Lung (tissue), 12 donors: ENCODE results near the gene AAMP. TPM values are rescaled to one million over a fixed set of nuclear protein-coding genes. Genes with fewer than 3 reads are reported as not detected.

ENCODE experiments used
- ATAC-seq: fragments of 200-7000 bp; cut with Tn5 transposase; one replicate; pipeline ENCODE4 v1.9.1; 2020; ENCODE audit warnings: moderate number of reproducible peaks; ENCODE audit not compliant: insufficient read depth, low FRiP score
- DNase-seq, 3 donors: peaks; one replicate each; pipeline ENCODE4 v3.0.0-alpha.2; 2013 to 2017
- H3K27ac ChIP-seq, 2 donors: one replicate each; pipeline ENCODE4 v1.5.1; 2013; ENCODE audit warnings: mild to moderate bottlenecking in 2 of 2, moderate library complexity in 2 of 2, control low read depth in 1 of 2, inconsistent platforms in 1 of 2, low read depth in 1 of 2, low read length in 1 of 2
- H3K27me3 ChIP-seq, 3 donors: one replicate each; pipeline ENCODE4 v1.5.1; 2013; ENCODE audit warnings: low read length in 2 of 3; ENCODE audit not compliant: control insufficient read depth in 3 of 3, insufficient read depth in 3 of 3
- H3K36me3 ChIP-seq, 4 donors: one replicate each; pipeline ENCODE4 v1.5.1; 2013; ENCODE audit warnings: low read length in 4 of 4, mild to moderate bottlenecking in 1 of 4, moderate library complexity in 1 of 4; ENCODE audit not compliant: control insufficient read depth in 4 of 4, insufficient read depth in 4 of 4
- H3K4me1 ChIP-seq, 5 donors: one replicate each; pipeline ENCODE4 v1.5.1; 2013; ENCODE audit warnings: low read length in 5 of 5, mild to moderate bottlenecking in 2 of 5, moderate library complexity in 1 of 5; ENCODE audit not compliant: control insufficient read depth in 5 of 5, insufficient read depth in 5 of 5
- H3K4me3 ChIP-seq: one replicate; pipeline ENCODE4 v1.5.1; 2013; ENCODE audit warnings: mild to moderate bottlenecking, control low read depth, moderate library complexity
- H3K9ac ChIP-seq, 2 donors: one replicate each; pipeline ENCODE4 v1.5.1; 2013; ENCODE audit warnings: low read length in 2 of 2, control low read depth in 1 of 2; ENCODE audit not compliant: insufficient read depth in 1 of 2
- H3K9me3 ChIP-seq, 4 donors: one replicate each; pipeline ENCODE4 v1.5.1; 2013; ENCODE audit warnings: low read length in 3 of 4, mild to moderate bottlenecking in 1 of 4, moderate library complexity in 1 of 4; ENCODE audit not compliant: control insufficient read depth in 4 of 4, insufficient read depth in 3 of 4
- whole genome bisulfite sequencing, 2 donors: extraction: QIAGEN DNeasy Blood & Tissue Kit; methylation state at CpG; one replicate each; pipeline ENCODE4 v1.1.7; 2013; 5-methylcytosine and 5-hydroxymethylcytosine counted together
- polyA plus RNA-seq, 2 donors: library from polyadenylated mRNA; stranded (reverse); fragments of 200-250 nt; gene quantifications; one replicate each; pipeline ENCODE4 v1.2.1, GENCODE V29; 2013
- total RNA-seq, 2 donors: library from RNA; depleted of rRNA in 1 of 2; stranded (reverse); fragments of >200 nt in 1 of 2; gene quantifications; one replicate each; pipeline ENCODE4 v1.2.1, GENCODE V29; 2014 to 2021
- TF ChIP-seq, protein P1 (sequence below): IDR thresholded peaks from 2 replicates; pipeline ENCODE4 v1.5.1; 2012; ENCODE audit warnings: mild to moderate bottlenecking; ENCODE audit errors: control extremely low read depth, extremely low read depth
- donor health status: control.
- donor health status: control.
- donor health status: Bipolar disorder and iron deficiency.
- donor health status: healthy.
- donor health status: DM: yes; HTN: yes; CAD: no.

Gene AAMP
- total and polyA plus RNA-seq, 4 donors = 62.0 to 193 (median 78.5) TPM

DNA sequence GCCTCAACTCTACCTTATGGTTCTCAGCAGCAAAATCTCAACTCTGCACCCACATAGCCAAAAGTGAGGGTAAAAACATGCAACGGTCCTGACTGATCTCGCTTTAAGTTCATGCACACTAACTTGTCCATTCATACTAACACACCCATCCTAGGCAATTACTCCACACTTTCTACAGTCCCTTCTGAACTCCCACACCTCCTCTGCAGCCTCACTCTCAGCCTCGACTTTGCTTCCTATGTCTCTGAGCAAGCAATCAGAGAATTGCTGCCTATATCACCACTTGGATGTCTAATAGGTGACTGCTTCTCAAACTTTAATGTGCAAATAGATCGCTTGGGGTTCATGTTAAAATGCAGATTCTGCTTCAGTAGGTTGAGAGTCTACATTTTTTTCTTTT is 30.2 kb upstream of the AAMP start:
- Histone ChIP-seq H3K36me3 (no peaks in the 10 kb centered on the region), H3K9me3 (no peaks in the 10 kb centered on the region), H3K4me3 (no peak overlapping the region), H3K4me1 (peaks cover 0 to 16% (median 4%) of the 10 kb centered on the region in 5 donors), H3K9ac (no peak overlapping the region), H3K27ac (no peak overlapping the region), H3K27me3 (no peaks in the 10 kb centered on the region)
- ATAC-seq (no peak), DNase-seq (no peak)
- WGBS, 2 donors = 86 to 95% methylated on average over 4 of the region's 4 CpGs
- TF ChIP-seq, protein P1, sequence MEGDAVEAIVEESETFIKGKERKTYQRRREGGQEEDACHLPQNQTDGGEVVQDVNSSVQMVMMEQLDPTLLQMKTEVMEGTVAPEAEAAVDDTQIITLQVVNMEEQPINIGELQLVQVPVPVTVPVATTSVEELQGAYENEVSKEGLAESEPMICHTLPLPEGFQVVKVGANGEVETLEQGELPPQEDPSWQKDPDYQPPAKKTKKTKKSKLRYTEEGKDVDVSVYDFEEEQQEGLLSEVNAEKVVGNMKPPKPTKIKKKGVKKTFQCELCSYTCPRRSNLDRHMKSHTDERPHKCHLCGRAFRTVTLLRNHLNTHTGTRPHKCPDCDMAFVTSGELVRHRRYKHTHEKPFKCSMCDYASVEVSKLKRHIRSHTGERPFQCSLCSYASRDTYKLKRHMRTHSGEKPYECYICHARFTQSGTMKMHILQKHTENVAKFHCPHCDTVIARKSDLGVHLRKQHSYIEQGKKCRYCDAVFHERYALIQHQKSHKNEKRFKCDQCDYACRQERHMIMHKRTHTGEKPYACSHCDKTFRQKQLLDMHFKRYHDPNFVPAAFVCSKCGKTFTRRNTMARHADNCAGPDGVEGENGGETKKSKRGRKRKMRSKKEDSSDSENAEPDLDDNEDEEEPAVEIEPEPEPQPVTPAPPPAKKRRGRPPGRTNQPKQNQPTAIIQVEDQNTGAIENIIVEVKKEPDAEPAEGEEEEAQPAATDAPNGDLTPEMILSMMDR = no peak

DNA sequence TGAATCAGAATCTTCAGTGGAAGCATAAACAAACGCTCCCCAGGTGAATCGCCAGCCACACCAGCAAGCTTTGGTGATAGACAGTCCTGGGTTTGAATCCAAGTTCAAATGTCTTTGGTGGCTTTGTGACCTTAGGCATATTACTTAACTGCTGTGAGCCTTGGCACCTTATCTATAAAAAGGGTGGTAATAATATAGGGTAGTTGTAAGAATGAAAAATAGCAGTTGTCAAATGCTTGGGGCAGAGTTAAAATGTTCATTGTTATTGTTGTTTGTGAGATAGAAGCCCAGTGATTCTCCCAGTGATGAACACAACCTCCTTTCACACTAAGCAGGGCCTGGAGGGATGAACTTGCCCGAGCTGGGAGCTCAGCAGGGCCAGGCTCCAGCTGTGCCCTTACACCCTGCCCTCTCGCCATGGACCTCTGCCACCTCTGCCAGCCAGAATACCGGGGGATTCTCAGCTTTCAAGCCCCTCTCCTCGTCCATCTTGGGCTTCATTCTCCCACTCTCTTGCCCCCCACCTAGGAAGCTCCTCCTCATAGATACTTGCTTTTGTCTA is 28.5 kb upstream of the AAMP start:
- TF ChIP-seq, protein P1 = no peak
- peaks cover 0 to 24% (median 7%) of the 10 kb centered on the region in 5 donors for H3K4me1 ChIP-seq
- H3K27ac ChIP-seq = peak overlapping the region in 1 of 2 donors; percentile 85
- WGBS, 2 donors = 83 to 94% methylated on average over 6 of the region's 6 CpGs
- H3K27me3 ChIP-seq = no peaks in the 10 kb centered on the region
- ATAC-seq (no peak), DNase-seq (no peak)
- no peaks in the 10 kb centered on the region for H3K9me3 ChIP-seq
- H3K36me3 ChIP-seq = no peaks in the 10 kb centered on the region
- H3K4me3 ChIP-seq = no peak overlapping the region
- no peak overlapping the region for H3K9ac ChIP-seq

DNA sequence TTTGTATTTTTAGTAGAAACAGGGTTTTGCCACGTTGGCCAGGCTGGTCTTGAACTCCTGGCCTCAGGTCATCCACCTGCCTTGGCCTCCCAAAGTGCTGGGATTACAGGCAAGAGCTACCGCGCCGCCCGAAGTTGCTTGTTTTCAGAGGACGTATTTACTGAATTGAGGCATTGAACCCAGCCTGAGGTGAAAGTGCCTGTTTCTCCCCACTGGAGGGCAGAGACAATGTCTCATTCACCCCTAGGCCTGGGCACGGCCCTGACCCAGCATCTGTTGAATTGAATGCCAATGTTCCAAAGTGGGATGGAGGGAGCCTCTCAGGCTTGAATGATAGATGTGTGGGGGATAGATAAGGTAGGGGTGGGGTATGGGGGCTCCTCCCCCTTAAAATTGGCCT is 26.9 kb upstream of the AAMP start:
- DNase-seq (no peak), ATAC-seq (no peak)
- Histone ChIP-seq H3K9ac (no peak overlapping the region), H3K4me3 (no peak overlapping the region), H3K27ac (no peak overlapping the region), H3K4me1 (peaks cover 0 to 30% (median 7%) of the 10 kb centered on the region in 5 donors), H3K9me3 (no peaks in the 10 kb centered on the region), H3K36me3 (no peaks in the 10 kb centered on the region), H3K27me3 (no peaks in the 10 kb centered on the region)
- TF ChIP-seq, protein P1 = no peak
- WGBS, 2 donors = 87 to 96% methylated on average over 7 of the region's 7 CpGs

DNA sequence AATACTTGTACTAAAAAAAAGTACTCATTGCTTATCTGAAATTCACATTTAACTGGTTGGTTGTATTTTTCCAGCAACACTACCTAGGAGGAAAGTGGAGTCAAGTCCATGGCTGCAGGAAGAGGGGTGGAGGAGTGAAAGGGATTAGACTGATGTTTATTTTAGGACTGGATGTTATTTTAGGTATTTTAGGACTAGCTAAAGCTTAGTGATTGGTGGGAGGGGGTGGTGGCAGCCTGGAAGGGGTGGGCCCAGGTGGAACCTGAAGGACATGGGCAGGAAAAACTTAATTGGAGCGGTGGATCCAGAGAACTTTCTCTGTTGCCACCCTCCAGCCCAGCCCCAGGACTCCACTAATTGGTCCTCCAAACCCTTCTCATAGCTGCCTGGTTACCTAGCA is 26.3 kb upstream of the AAMP start:
- TF ChIP-seq, protein P1 = no peak
- H3K27me3 ChIP-seq = no peaks in the 10 kb centered on the region
- H3K27ac ChIP-seq = no peak overlapping the region
- H3K9me3 ChIP-seq = no peaks in the 10 kb centered on the region
- H3K9ac ChIP-seq = no peak overlapping the region
- DNase-seq (no peak), ATAC-seq (no peak)
- H3K4me3 ChIP-seq = no peak overlapping the region
- H3K36me3 ChIP-seq = no peaks in the 10 kb centered on the region
- H3K4me1 ChIP-seq = peaks cover 0 to 36% (median 12%) of the 10 kb centered on the region in 5 donors
- 60 to 83% methylated on average over 1 of the region's 1 CpG for WGBS, 2 donors
